Measurements from ENCODE around the gene MYH14. TPM values are rescaled to one million over a fixed set of nuclear protein-coding genes. Genes with fewer than 3 reads are reported as not detected.

MYH14 gene
- total RNA-seq, 1 donor from 2014 or later: 93.9 TPM

GRCh38 chr19:50315773-50316448 lies 112.5 kb downstream of the MYH14 start:
- Mint-ChIP-seq H3K4me1 (ENCODE audit: unreplicated experiment) (peaks cover 5% of the 10 kb centered on the region), H3K27ac (peak overlapping the region; percentile 51), H3K4me3 (peak overlapping the region; percentile 84), H3K27me3 (peaks cover 65% of the 10 kb centered on the region), H3K36me3 (no peaks in the 10 kb centered on the region), H3K9me3 (no peaks in the 10 kb centered on the region)
- TF ChIP-seq, protein P1, sequence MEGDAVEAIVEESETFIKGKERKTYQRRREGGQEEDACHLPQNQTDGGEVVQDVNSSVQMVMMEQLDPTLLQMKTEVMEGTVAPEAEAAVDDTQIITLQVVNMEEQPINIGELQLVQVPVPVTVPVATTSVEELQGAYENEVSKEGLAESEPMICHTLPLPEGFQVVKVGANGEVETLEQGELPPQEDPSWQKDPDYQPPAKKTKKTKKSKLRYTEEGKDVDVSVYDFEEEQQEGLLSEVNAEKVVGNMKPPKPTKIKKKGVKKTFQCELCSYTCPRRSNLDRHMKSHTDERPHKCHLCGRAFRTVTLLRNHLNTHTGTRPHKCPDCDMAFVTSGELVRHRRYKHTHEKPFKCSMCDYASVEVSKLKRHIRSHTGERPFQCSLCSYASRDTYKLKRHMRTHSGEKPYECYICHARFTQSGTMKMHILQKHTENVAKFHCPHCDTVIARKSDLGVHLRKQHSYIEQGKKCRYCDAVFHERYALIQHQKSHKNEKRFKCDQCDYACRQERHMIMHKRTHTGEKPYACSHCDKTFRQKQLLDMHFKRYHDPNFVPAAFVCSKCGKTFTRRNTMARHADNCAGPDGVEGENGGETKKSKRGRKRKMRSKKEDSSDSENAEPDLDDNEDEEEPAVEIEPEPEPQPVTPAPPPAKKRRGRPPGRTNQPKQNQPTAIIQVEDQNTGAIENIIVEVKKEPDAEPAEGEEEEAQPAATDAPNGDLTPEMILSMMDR (conservative IDR thresholded peaks at IDR 0.05): peak; percentile 34
- DNase-seq (ENCODE audit: extremely low spot score, unreplicated experiment): no peak

DNA sequence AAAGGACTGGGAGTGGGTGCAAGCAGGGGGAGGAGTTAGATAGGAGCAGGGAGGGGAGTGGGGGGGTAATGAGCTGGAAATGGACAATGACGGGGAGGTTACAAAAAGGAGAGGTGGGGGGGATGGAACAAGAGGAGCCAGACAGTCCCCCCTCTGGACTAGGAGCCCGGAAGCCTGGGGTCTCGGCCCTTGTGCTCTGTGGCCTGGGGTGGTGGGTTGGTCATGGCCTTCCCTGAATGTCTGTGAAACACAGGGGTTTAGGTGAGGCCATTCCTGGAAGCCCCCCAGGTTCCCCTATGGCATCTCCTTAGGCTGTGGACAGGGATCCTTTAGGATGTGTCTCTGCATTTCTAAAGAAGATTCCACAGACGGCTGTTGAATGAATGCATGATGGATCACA lies 113.7 kb downstream of the MYH14 start:
- TF ChIP-seq, protein P1 (conservative IDR thresholded peaks at IDR 0.05): no peak

GRCh38 chr19:50318438-50318837 lies 115.0 kb downstream of the MYH14 start:
- Mint-ChIP-seq H3K4me3 (no peak overlapping the region), H3K9me3 (no peaks in the 10 kb centered on the region), H3K27me3 (peaks cover 45% of the 10 kb centered on the region), H3K27ac (no peak overlapping the region), H3K4me1 (ENCODE audit: unreplicated experiment) (peaks cover 5% of the 10 kb centered on the region), H3K36me3 (no peaks in the 10 kb centered on the region)
- TF ChIP-seq, protein P1 (conservative IDR thresholded peaks at IDR 0.05): no peak
- DNase-seq (ENCODE audit: extremely low spot score, unreplicated experiment): no peak

More for the DNA sequence above, 113.7 kb downstream of the MYH14 start:
- no peak overlapping the region for H3K27ac Mint-ChIP-seq
- H3K4me1 Mint-ChIP-seq (ENCODE audit: unreplicated experiment): peaks cover 5% of the 10 kb centered on the region
- H3K27me3 Mint-ChIP-seq: peaks cover 57% of the 10 kb centered on the region
- H3K9me3 Mint-ChIP-seq: no peaks in the 10 kb centered on the region
- no peaks in the 10 kb centered on the region for H3K36me3 Mint-ChIP-seq
- no peak for DNase-seq (ENCODE audit: extremely low spot score, unreplicated experiment)
- no peak overlapping the region for H3K4me3 Mint-ChIP-seq

DNA sequence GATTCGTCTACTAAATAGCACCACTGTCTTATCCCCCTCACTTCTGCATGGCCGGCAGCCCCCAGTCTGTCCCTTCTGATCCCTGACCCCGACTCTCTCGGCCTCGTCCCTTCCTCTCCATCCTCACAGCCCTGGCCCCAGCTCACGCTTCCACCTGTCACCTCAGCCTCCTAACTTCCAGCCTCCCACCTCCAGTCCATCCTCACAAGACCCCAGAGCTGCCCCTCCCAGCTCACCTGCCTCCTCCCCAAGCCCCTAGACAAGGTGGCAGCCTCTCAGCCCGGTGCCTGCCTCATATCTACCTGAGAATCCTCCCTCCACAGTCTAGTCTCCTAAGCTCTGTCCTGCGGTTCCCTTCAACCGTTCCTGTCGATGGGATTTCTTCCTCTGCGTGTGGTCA lies 115.7 kb downstream of the MYH14 start:
- peak overlapping the region; percentile 63 for H3K27ac Mint-ChIP-seq
- DNase-seq (ENCODE audit: extremely low spot score, unreplicated experiment): no peak
- no peak overlapping the region for H3K4me3 Mint-ChIP-seq
- TF ChIP-seq, protein P1 (conservative IDR thresholded peaks at IDR 0.05): no peak
- no peaks in the 10 kb centered on the region for H3K36me3 Mint-ChIP-seq
- H3K4me1 Mint-ChIP-seq (ENCODE audit: unreplicated experiment): peaks cover 5% of the 10 kb centered on the region
- no peaks in the 10 kb centered on the region for H3K9me3 Mint-ChIP-seq
- H3K27me3 Mint-ChIP-seq: peaks cover 38% of the 10 kb centered on the region

DNA sequence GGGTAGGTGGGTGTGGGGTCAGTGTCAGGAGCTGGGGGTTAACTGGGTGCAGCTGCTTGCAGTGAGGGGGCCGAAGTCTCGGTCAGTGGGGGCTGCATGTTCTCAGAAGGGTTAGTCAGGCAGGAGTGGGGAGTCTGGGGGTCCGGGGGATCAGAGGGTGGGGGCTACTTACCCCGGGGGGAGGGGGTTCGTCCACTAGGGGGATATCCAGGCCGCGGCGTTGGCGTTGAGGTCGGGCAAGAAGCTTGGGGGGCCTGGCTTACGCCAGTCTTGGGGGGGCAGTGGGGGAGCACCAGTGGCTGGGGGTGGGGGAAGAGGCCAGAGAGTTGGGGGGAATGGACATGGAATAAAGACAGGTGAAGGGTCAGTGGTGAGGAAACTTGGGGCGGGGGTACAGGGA lies 116.6 kb downstream of the MYH14 start:
- H3K27me3 Mint-ChIP-seq: peaks cover 37% of the 10 kb centered on the region
- H3K9me3 Mint-ChIP-seq: no peaks in the 10 kb centered on the region
- H3K4me1 Mint-ChIP-seq (ENCODE audit: unreplicated experiment): peaks cover 2% of the 10 kb centered on the region

More for the DNA sequence above, 116.6 kb downstream of the MYH14 start:
- Mint-ChIP-seq H3K4me3 (no peak overlapping the region), H3K27ac (no peak overlapping the region), H3K36me3 (no peaks in the 10 kb centered on the region)
- DNase-seq (ENCODE audit: extremely low spot score, unreplicated experiment): no peak
- TF ChIP-seq, protein P1 (conservative IDR thresholded peaks at IDR 0.05): no peak
